ENCODE results near the gene BSDC1. TPM values are rescaled to one million over a fixed set of nuclear protein-coding genes. Genes with fewer than 3 reads are reported as not detected.

Gene BSDC1
- total RNA-seq, 4 donors from 2014 or later: 56.5 to 74.2 (median 70.0) TPM

DNA sequence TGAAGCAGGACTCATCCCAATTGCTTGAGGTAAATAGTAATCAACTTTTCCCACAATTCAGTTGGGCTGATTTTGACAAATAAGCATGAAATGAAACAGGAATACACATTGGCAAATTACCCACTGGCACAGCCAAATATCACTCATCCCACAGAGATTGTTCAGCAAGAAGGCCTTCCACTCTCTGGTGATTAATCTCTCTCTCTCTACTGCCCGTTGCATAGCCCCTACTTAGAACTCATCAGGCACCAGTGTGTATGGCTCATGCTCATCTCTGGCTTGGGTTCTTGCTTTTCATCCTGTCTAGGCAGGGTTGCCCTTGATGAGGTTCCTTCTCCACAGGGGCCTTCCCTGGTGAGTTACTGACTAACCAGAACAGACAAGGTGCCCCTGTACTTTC, 1.1 kb downstream of the BSDC1 start:
- no peak for ATAC-seq
- Histone ChIP-seq H3K4me1 (peaks cover 2 to 64% (median 27%) of the 10 kb centered on the region in 3 donors), H3K27me3 (no peaks in the 10 kb centered on the region), H3K27ac (peak overlapping the region in 3 of 4 donors; percentile 88 to 94 (median 91)), H3K4me3 (peak overlapping the region; percentile 77 to 93), H3K36me3 (peaks cover 0 to 42% of the 10 kb centered on the region in 2 donors), H3K9me3 (no peaks in the 10 kb centered on the region)
- TF ChIP-seq EP300 (IDR thresholded peaks at IDR 0.05) (no peak), POLR2A (IDR thresholded peaks at IDR 0.05) (no peak), POLR2AphosphoS5 (IDR thresholded peaks at IDR 0.05) (no peak), CTCF (IDR thresholded peaks at IDR 0.05) (no peak)
- WGBS, 2 donors (ENCODE audit: low coverage in 1 of 2): 22 to 67% methylated on average over 1 of the region's 1 CpG

DNA sequence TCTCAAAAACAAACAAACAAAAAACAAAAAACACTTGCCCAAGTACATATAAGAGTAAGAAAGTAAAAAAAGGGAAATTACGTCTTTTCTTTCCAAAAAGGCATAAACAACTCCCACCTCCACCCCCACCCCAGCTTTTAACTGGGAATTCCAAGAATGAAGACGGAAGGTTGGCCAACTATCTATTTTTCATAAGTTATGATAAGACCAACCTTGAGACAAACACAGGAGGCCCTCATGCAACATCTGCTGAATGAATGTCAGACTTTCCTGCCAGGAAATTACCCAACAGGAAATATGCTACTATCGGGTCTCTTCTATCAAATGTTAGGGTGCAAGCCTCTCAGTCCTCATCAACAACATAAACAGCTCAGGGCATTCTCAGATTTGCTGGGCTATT, 1.9 kb downstream of the BSDC1 start:
- Histone ChIP-seq H3K4me1 (peaks cover 2 to 66% (median 27%) of the 10 kb centered on the region in 3 donors), H3K27ac (no peak overlapping the region), H3K4me3 (peak overlapping the region in 1 of 2 donors; percentile 77), H3K27me3 (no peaks in the 10 kb centered on the region), H3K36me3 (peaks cover 0 to 50% of the 10 kb centered on the region in 2 donors), H3K9me3 (no peaks in the 10 kb centered on the region)
- no peak for TF ChIP-seq CTCF (IDR thresholded peaks at IDR 0.05)
- TF ChIP-seq EP300 (IDR thresholded peaks at IDR 0.05): no peak
- TF ChIP-seq POLR2A (IDR thresholded peaks at IDR 0.05): no peak
- no peak for TF ChIP-seq POLR2AphosphoS5 (IDR thresholded peaks at IDR 0.05)
- no peak for ATAC-seq
- WGBS, 2 donors (ENCODE audit: low coverage in 1 of 2): 59 to 62% methylated on average over 2 to 3 of the region's 3 CpGs

DNA sequence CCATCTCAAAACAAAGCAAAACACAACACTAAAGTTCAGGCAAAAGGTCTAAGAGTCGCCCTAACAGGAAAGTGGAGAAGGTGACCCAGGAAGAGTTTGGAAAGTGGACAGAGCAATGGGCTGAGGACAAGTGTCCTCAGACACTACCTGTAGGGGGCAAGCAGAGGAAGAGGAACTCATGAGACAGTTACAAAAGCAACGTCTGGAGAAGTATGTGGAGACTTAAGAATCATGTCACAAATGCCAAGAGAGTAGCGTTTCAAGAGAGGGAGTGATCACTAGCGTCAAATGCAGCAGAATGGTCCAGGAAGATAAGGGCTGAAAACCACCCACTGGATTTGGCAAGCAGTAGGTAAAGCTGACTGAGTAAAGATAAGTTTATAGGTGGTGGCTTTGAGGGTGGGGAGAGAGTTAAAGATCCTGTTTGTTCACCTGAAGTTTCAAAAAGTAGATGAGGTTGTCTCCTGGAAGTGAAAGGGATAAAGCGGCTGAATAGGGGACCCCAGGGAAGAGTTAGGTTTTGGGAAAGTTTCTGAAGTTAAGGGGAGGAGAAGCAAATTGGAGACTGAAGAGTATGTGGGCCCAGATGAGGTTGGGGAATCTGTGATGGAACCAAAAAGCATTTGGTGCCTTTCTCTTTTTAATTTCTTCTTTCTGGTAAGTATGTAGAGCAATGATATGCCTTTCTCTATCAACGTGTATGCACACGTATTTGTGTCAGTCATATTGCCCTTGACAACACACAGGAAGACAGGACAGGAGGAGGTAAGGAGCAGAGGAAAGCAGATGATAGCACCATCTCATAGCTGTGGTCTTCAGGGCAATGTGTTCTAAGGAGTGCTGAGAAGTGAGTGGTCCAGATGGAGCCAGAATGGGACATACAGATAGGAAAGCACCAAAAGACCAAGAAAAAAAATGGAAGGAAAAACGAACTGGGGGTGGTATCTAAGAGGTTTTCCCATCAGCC, 3.1 kb downstream of the BSDC1 start:
- Histone ChIP-seq H3K4me3 (no peak overlapping the region), H3K4me1 (peaks cover 2 to 66% (median 27%) of the 10 kb centered on the region in 3 donors), H3K9me3 (no peaks in the 10 kb centered on the region), H3K27me3 (no peaks in the 10 kb centered on the region), H3K27ac (no peak overlapping the region), H3K36me3 (peaks cover 0 to 61% of the 10 kb centered on the region in 2 donors)
- no peak for ATAC-seq
- TF ChIP-seq CTCF (IDR thresholded peaks at IDR 0.05) (no peak), POLR2A (IDR thresholded peaks at IDR 0.05) (no peak), EP300 (IDR thresholded peaks at IDR 0.05) (no peak), POLR2AphosphoS5 (IDR thresholded peaks at IDR 0.05) (no peak)
- WGBS, 2 donors (ENCODE audit: low coverage in 1 of 2): 50 to 68% methylated on average over 8 of the region's 8 CpGs

- TF ChIP-seq EP300 (IDR thresholded peaks at IDR 0.05) (no peak), POLR2A (IDR thresholded peaks at IDR 0.05) (no peak), POLR2AphosphoS5 (IDR thresholded peaks at IDR 0.05) (no peak), CTCF (IDR thresholded peaks at IDR 0.05) (no peak)
- Histone ChIP-seq H3K4me1 (peaks cover 2 to 54% (median 23%) of the 10 kb centered on the region in 3 donors), H3K27ac (no peak overlapping the region), H3K27me3 (no peaks in the 10 kb centered on the region), H3K9me3 (no peaks in the 10 kb centered on the region), H3K4me3 (no peak overlapping the region), H3K36me3 (peaks cover 0 to 87% of the 10 kb centered on the region in 2 donors)
- 64 to 66% methylated on average over 3 to 4 of the region's 6 CpGs for WGBS, 2 donors (ENCODE audit: low coverage in 1 of 2)
- ATAC-seq: no peak
Measured at GRCh38 chr1:32388641-32389040, 5.6 kb downstream of the BSDC1 start.
